HepG2 (cell line): ENCODE data around the gene CALY. TPM values are rescaled to one million over a fixed set of nuclear protein-coding genes. Genes with fewer than 3 reads are reported as not detected.

ENCODE experiments used
- HNF4A ChIP-seq: sonication (generic); formaldehyde crosslinking; IDR thresholded peaks from 2 replicates; pipeline ENCODE4 v1.4.0; 2020; ENCODE audit warnings: missing genetic modification reagents
- HOXD1 ChIP-seq: sonication (generic); formaldehyde crosslinking; IDR thresholded peaks from 2 replicates; pipeline ENCODE4 v1.5.0; 2020; ENCODE audit warnings: missing genetic modification reagents
- NFKB2 ChIP-seq: sonication (generic); formaldehyde crosslinking; IDR thresholded peaks from 2 replicates; pipeline ENCODE4 v1.4.0; 2020; ENCODE audit warnings: missing genetic modification reagents, borderline replicate concordance
- SMAD3 ChIP-seq: sonication (generic); formaldehyde crosslinking; IDR thresholded peaks from 2 replicates; pipeline ENCODE4 v1.4.0; 2020; ENCODE audit warnings: missing genetic modification reagents
- ZBTB20 ChIP-seq: sonication (generic); formaldehyde crosslinking; IDR thresholded peaks from 2 replicates; pipeline ENCODE4 v1.8.1; 2023; ENCODE audit warnings: missing genetic modification reagents, low read depth, mild to moderate bottlenecking, borderline replicate concordance
- ZMYM2 ChIP-seq: sonication (generic); formaldehyde crosslinking; IDR thresholded peaks from 2 replicates; pipeline ENCODE4 v1.8.0; 2022; ENCODE audit warnings: mild to moderate bottlenecking, missing genetic modification reagents
- ZMYM3 ChIP-seq: sonication (generic); formaldehyde crosslinking; IDR thresholded peaks from 2 replicates; pipeline ENCODE4 v1.5.1; 2020; ENCODE audit warnings: mild to moderate bottlenecking, missing genetic modification reagents
- ZNF232 ChIP-seq: sonication (generic); formaldehyde crosslinking; IDR thresholded peaks from 2 replicates; pipeline ENCODE4 v1.4.0; 2020; ENCODE audit warnings: missing genetic modification reagents, borderline replicate concordance
- ZNF34 ChIP-seq: sonication (generic); formaldehyde crosslinking; IDR thresholded peaks from 2 replicates; pipeline ENCODE4 v1.4.0; 2020; ENCODE audit warnings: mild to moderate bottlenecking, missing genetic modification reagents, borderline replicate concordance
- ZNF572 ChIP-seq: sonication (generic); formaldehyde crosslinking; IDR thresholded peaks from 2 replicates; pipeline ENCODE4 v1.5.1; 2020; ENCODE audit warnings: mild to moderate bottlenecking, missing genetic modification reagents
- polyA plus RNA-seq, 8 experiments: library from polyadenylated mRNA; depleted of rRNA in 3 of 8; stranded (reverse) in 7 of 8; unstranded in 1 of 8; fragments of >200 nt; fragmentation: Illumina TruSeq in 4 of 8; extraction: Trizol in 4 of 8; gene quantifications; 2 replicates each; pipeline versions ENCODE4 v1.2.1 to v1.2.3, GENCODE V29; 2011 to 2016; ENCODE audit warnings: low read depth in 4 of 8, missing spikeins in 1 of 8, mixed read lengths in 1 of 8; ENCODE audit not compliant: insufficient read depth in 1 of 8
- total RNA-seq, 5 experiments: library from RNA; depleted of rRNA; stranded (reverse); fragments of >200 nt; fragmentation: Illumina TruSeq; extraction: Trizol; gene quantifications; 2 replicates each; pipeline ENCODE4 v1.2.3, GENCODE V29; 2016; ENCODE audit warnings: low read depth in 1 of 5
- TF ChIP-seq, protein P1 (sequence below): sonication (generic); formaldehyde crosslinking; IDR thresholded peaks from 2 replicates; pipeline ENCODE4 v1.9.0; 2021; ENCODE audit warnings: missing genetic modification reagents, mild to moderate bottlenecking, borderline replicate concordance
- TF ChIP-seq, protein P2 (sequence below): sonication (generic); formaldehyde crosslinking; IDR thresholded peaks from 2 replicates; pipeline ENCODE4 v1.5.1; 2020; ENCODE audit warnings: mild to moderate bottlenecking, missing genetic modification reagents, borderline replicate concordance
- TF ChIP-seq, protein P3 (sequence below): sonication (generic); formaldehyde crosslinking; IDR thresholded peaks from 2 replicates; pipeline ENCODE4 v1.8.1; 2023; ENCODE audit warnings: mild to moderate bottlenecking, missing genetic modification reagents
- TF ChIP-seq, protein P4 (sequence below): sonication (generic); formaldehyde crosslinking; IDR thresholded peaks from 2 replicates; pipeline ENCODE4 v1.5.1; 2020; ENCODE audit warnings: mild to moderate bottlenecking, moderate library complexity, missing genetic modification reagents
- TF ChIP-seq, protein P5 (sequence below): sonication (generic); formaldehyde crosslinking; IDR thresholded peaks from 2 replicates; pipeline ENCODE4 v1.5.0; 2020; ENCODE audit warnings: mild to moderate bottlenecking, missing genetic modification reagents

CALY gene
- total and polyA plus RNA-seq, 2 of the 13 experiments (the other 11 are each of a cell fraction or from before 2014, with no cell fraction given) = 0.08 TPM; not detected in 1

DNA sequence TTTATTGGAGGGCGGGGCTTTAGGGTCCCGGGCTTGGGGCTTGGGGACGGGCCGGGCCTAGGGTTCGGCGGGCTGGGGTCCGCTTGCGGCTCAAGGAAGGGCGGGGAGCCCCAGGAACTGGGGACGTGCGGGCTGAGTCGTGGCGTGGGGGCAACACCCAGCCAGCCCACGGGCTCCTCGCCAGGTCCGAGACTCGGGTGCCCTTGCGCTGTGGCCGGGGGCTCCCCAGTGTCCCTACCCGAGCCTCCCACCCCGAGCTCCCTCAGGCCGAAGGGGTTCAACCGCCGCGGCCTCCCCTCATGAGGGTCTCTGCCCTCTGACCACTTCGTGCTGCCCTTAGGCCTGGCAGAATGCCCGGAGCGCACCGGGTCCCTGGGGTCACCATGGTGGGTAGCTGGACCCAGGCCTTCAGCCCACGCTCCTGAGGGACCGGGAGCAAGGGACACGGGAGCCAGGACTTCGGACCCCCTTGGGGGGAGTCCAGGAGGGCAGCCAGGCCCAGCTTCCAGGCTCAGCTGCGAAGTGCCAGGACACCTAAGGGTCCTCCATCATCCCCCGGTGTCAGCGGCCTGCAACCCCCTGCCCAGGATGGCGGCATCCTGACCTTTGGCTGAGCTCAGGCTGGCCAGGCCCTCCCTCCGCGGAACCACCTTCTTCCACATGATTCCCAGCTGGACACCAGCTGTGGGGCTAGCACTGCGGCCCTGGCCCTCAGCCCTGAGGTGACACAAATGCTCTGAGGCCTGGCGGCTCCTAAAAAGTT lies 21.6 kb upstream of the CALY start (continued):
- TF ChIP-seq, protein P1, sequence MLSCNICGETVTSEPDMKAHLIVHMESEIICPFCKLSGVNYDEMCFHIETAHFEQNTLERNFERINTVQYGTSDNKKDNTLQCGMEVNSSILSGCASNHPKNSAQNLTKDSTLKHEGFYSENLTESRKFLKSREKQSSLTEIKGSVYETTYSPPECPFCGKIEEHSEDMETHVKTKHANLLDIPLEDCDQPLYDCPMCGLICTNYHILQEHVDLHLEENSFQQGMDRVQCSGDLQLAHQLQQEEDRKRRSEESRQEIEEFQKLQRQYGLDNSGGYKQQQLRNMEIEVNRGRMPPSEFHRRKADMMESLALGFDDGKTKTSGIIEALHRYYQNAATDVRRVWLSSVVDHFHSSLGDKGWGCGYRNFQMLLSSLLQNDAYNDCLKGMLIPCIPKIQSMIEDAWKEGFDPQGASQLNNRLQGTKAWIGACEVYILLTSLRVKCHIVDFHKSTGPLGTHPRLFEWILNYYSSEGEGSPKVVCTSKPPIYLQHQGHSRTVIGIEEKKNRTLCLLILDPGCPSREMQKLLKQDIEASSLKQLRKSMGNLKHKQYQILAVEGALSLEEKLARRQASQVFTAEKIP = 0 out of 2 replicates have a peak, but pooled peaks have one; percentile 58
- no peak for TF ChIP-seq HOXD1 (CRISPR knock-in tag)
- TF ChIP-seq, protein P2, sequence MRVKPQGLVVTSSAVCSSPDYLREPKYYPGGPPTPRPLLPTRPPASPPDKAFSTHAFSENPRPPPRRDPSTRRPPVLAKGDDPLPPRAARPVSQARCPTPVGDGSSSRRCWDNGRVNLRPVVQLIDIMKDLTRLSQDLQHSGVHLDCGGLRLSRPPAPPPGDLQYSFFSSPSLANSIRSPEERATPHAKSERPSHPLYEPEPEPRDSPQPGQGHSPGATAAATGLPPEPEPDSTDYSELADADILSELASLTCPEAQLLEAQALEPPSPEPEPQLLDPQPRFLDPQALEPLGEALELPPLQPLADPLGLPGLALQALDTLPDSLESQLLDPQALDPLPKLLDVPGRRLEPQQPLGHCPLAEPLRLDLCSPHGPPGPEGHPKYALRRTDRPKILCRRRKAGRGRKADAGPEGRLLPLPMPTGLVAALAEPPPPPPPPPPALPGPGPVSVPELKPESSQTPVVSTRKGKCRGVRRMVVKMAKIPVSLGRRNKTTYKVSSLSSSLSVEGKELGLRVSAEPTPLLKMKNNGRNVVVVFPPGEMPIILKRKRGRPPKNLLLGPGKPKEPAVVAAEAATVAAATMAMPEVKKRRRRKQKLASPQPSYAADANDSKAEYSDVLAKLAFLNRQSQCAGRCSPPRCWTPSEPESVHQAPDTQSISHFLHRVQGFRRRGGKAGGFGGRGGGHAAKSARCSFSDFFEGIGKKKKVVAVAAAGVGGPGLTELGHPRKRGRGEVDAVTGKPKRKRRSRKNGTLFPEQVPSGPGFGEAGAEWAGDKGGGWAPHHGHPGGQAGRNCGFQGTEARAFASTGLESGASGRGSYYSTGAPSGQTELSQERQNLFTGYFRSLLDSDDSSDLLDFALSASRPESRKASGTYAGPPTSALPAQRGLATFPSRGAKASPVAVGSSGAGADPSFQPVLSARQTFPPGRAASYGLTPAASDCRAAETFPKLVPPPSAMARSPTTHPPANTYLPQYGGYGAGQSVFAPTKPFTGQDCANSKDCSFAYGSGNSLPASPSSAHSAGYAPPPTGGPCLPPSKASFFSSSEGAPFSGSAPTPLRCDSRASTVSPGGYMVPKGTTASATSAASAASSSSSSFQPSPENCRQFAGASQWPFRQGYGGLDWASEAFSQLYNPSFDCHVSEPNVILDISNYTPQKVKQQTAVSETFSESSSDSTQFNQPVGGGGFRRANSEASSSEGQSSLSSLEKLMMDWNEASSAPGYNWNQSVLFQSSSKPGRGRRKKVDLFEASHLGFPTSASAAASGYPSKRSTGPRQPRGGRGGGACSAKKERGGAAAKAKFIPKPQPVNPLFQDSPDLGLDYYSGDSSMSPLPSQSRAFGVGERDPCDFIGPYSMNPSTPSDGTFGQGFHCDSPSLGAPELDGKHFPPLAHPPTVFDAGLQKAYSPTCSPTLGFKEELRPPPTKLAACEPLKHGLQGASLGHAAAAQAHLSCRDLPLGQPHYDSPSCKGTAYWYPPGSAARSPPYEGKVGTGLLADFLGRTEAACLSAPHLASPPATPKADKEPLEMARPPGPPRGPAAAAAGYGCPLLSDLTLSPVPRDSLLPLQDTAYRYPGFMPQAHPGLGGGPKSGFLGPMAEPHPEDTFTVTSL (CRISPR knock-in tag) = peak; percentile 50; the same call in 1 of the 2 replicates
- TF ChIP-seq, protein P3, sequence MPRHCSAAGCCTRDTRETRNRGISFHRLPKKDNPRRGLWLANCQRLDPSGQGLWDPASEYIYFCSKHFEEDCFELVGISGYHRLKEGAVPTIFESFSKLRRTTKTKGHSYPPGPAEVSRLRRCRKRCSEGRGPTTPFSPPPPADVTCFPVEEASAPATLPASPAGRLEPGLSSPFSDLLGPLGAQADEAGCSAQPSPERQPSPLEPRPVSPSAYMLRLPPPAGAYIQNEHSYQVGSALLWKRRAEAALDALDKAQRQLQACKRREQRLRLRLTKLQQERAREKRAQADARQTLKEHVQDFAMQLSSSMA (CRISPR knock-in tag) = 0 out of 2 replicates have a peak, but pooled peaks have one; percentile 65
- peak; percentile 33; the same call in 1 of the 2 replicates for TF ChIP-seq ZMYM3 (CRISPR knock-in tag)
- peak; percentile 46; the same call in 1 of the 2 replicates for TF ChIP-seq ZMYM2 (CRISPR knock-in tag)
- no peak for TF ChIP-seq ZNF34 (CRISPR knock-in tag)
- TF ChIP-seq, protein P4, sequence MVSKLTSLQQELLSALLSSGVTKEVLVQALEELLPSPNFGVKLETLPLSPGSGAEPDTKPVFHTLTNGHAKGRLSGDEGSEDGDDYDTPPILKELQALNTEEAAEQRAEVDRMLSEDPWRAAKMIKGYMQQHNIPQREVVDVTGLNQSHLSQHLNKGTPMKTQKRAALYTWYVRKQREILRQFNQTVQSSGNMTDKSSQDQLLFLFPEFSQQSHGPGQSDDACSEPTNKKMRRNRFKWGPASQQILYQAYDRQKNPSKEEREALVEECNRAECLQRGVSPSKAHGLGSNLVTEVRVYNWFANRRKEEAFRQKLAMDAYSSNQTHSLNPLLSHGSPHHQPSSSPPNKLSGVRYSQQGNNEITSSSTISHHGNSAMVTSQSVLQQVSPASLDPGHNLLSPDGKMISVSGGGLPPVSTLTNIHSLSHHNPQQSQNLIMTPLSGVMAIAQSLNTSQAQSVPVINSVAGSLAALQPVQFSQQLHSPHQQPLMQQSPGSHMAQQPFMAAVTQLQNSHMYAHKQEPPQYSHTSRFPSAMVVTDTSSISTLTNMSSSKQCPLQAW = peak; percentile 74
- TF ChIP-seq, protein P5, sequence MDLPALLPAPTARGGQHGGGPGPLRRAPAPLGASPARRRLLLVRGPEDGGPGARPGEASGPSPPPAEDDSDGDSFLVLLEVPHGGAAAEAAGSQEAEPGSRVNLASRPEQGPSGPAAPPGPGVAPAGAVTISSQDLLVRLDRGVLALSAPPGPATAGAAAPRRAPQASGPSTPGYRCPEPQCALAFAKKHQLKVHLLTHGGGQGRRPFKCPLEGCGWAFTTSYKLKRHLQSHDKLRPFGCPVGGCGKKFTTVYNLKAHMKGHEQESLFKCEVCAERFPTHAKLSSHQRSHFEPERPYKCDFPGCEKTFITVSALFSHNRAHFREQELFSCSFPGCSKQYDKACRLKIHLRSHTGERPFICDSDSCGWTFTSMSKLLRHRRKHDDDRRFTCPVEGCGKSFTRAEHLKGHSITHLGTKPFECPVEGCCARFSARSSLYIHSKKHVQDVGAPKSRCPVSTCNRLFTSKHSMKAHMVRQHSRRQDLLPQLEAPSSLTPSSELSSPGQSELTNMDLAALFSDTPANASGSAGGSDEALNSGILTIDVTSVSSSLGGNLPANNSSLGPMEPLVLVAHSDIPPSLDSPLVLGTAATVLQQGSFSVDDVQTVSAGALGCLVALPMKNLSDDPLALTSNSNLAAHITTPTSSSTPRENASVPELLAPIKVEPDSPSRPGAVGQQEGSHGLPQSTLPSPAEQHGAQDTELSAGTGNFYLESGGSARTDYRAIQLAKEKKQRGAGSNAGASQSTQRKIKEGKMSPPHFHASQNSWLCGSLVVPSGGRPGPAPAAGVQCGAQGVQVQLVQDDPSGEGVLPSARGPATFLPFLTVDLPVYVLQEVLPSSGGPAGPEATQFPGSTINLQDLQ (CRISPR knock-in tag) = peak; percentile 58; the same call in 1 of the 2 replicates
- TF ChIP-seq ZNF572 (CRISPR knock-in tag) = 0 out of 2 replicates have a peak, but pooled peaks have one; percentile 20
- peak; percentile 15; the same call in 1 of the 2 replicates for TF ChIP-seq ZNF232
- TF ChIP-seq ZBTB20 (CRISPR knock-in tag) = peak; percentile 50; the same call in 1 of the 2 replicates
- no peak for TF ChIP-seq SMAD3
- peak; percentile 65; the same call in 1 of the 2 replicates for TF ChIP-seq NFKB2
- peak; percentile 69 for TF ChIP-seq HNF4A (CRISPR knock-in tag)
